Frontal cortex (tissue), 1 donor: Measurements from ENCODE around the gene RAB14. TPM values are rescaled to one million over a fixed set of nuclear protein-coding genes. Genes with fewer than 3 reads are reported as not detected.

Source experiments
- small RNA-seq: library from RNA; depleted of rRNA; stranded (forward); fragments of <200 nt; gene quantifications from one replicate; pipeline ENCODE3, GENCODE V24; 2014
- total RNA-seq: library from RNA; depleted of rRNA; stranded (reverse); fragments of >200 nt; gene quantifications from one replicate; pipeline ENCODE4 v1.2.3, GENCODE V29; 2014

Gene RAB14
- total RNA-seq, 1 donor from 2014 or later, result 56.3 TPM

Small RNA genes within 50 kb of the gene (small RNA-seq; reads per million reads assigned to genes)
- not detected for gene RN7SL181P

Other genes starting within 250 kb of the RAB14 start
- gene C5, start 151.6 kb downstream of the RAB14 start, total RNA-seq, result 7.7 TPM
- 14.7 TPM for gene CNTRL, start 126.9 kb downstream of the RAB14 start, total RNA-seq
- 24.5 TPM for gene GSN, start 66.3 kb upstream of the RAB14 start, total RNA-seq
- 15.1 TPM for gene STOM, start 168.4 kb upstream of the RAB14 start, total RNA-seq